Measurements from ENCODE around the gene IQSEC1.

Gene IQSEC1

DNA sequence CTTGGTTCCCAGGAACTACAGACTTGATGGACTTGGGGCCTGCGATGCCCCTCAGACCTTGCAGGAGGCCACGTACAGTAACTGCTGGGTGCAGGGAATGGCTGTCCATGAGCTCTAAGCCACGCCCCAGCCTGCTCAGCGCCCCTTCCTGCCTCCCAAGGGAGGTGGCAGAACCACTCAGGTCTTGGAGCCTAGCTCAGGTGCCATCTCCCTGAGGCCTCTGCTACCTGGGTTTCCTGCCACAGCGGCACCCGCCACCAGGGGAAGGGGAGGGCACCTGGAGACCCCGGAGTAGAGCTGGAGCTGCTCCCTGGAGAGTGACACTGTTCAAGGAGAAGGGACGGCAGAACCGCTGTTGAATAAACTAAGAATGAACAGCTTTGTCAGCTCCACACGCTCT is 154.0 kb downstream of the IQSEC1 start:
- TF ChIP-seq, protein P1, sequence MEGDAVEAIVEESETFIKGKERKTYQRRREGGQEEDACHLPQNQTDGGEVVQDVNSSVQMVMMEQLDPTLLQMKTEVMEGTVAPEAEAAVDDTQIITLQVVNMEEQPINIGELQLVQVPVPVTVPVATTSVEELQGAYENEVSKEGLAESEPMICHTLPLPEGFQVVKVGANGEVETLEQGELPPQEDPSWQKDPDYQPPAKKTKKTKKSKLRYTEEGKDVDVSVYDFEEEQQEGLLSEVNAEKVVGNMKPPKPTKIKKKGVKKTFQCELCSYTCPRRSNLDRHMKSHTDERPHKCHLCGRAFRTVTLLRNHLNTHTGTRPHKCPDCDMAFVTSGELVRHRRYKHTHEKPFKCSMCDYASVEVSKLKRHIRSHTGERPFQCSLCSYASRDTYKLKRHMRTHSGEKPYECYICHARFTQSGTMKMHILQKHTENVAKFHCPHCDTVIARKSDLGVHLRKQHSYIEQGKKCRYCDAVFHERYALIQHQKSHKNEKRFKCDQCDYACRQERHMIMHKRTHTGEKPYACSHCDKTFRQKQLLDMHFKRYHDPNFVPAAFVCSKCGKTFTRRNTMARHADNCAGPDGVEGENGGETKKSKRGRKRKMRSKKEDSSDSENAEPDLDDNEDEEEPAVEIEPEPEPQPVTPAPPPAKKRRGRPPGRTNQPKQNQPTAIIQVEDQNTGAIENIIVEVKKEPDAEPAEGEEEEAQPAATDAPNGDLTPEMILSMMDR (conservative IDR thresholded peaks at IDR 0.05; ENCODE audit: low read length) = no peak
- no peak overlapping the region for H3K4me3 ChIP-seq (ENCODE audit: low read length)
- DNase-seq (ENCODE audit: low read depth) = no peak

DNA sequence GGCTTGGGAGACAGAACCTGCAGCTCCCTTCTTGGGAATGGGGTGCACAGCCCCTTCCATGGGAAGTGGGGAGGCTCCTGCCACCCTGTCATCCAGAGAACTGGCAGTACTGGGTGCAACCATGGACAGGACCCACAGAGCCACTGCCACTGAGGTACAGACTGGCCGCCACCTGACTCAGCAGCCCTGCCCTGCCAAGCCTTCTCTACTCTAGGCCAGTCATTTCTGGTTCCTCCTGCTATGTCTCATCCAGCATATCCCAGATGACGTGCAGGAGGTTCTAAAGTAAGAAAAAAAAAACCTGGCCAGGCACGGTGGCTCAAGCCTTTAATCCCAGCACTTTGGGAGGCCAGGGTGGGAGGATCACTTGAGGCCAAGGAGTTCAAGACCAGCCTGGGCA is 155.0 kb downstream of the IQSEC1 start:
- TF ChIP-seq, protein P1 (conservative IDR thresholded peaks at IDR 0.05; ENCODE audit: low read length) = no peak
- no peak for DNase-seq (ENCODE audit: low read depth)
- H3K4me3 ChIP-seq (ENCODE audit: low read length) = no peak overlapping the region

DNA sequence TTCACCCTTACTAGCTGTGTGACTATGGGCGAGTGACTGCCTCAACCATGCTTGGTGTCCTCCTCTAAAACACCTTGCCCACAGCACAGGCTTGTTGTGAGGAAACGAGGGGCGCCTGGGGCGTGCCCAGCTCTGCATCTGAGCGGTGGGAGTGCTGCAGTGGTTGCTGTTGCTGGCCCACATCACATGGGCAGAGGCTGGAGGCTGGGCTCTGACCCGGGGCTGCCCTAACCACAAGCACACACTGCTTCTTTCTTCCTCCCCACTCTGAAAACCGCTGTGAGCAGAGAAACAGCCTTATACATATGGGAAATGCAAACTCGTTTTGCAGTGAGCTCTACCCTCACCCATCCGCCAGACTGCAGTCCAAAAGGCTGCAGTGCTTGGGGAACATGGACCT is 157.1 kb downstream of the IQSEC1 start:
- DNase-seq (ENCODE audit: low read depth) = no peak
- H3K4me3 ChIP-seq (ENCODE audit: low read length) = no peak overlapping the region
- TF ChIP-seq, protein P1 (conservative IDR thresholded peaks at IDR 0.05; ENCODE audit: low read length) = no peak

DNA sequence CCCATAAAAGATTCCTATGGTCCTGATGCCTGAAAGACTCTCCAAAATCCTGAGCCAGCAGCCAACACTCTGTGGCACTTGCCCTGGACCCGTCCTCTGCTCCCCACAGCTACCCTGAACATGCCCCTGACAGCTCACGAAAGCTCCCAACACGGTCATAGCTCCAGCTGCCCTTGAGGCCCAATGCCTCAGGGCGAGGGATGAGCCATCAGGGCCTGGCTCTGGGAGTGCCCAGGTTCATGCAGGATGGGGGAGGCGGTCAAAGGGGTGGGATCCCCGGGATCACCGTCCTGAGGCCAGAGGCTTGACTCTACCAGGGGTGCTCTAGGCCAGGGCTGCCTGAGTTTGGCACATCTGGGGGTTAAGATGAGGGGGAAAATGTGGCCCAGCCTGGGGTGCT is 159.1 kb downstream of the IQSEC1 start:
- DNase-seq (ENCODE audit: low read depth) = no peak
- H3K4me3 ChIP-seq (ENCODE audit: low read length) = no peak overlapping the region
- TF ChIP-seq, protein P1 (conservative IDR thresholded peaks at IDR 0.05; ENCODE audit: low read length) = no peak

DNA sequence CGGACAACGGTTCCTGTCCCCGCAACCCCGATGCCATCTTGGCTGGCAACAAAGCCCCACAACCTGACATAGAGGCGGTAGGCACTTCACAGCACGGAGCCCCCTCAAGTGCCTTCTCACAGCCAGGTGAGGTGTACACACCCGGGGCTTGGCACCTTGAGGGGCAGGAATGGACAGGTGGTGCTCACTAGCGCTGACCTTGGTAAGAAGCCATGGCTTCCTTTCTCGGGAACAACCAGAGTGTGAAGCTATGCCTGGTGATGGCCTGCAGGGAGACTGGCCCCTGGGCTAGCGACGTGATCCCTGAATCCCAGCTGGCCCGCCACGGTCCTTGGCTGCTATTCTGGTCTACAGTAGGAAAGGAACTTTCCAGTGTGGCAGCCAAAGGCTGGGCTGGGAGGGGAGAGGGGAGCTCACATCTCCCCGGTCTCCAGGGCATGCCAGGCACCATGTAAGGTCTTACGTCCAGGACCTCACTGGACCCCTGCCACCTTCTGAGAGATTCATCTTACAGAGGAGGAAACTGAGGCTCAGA is 161.3 kb downstream of the IQSEC1 start:
- H3K4me3 ChIP-seq (ENCODE audit: low read length) = no peak overlapping the region
- TF ChIP-seq, protein P1 (conservative IDR thresholded peaks at IDR 0.05; ENCODE audit: low read length) = no peak
- no peak for DNase-seq (ENCODE audit: low read depth)

DNA sequence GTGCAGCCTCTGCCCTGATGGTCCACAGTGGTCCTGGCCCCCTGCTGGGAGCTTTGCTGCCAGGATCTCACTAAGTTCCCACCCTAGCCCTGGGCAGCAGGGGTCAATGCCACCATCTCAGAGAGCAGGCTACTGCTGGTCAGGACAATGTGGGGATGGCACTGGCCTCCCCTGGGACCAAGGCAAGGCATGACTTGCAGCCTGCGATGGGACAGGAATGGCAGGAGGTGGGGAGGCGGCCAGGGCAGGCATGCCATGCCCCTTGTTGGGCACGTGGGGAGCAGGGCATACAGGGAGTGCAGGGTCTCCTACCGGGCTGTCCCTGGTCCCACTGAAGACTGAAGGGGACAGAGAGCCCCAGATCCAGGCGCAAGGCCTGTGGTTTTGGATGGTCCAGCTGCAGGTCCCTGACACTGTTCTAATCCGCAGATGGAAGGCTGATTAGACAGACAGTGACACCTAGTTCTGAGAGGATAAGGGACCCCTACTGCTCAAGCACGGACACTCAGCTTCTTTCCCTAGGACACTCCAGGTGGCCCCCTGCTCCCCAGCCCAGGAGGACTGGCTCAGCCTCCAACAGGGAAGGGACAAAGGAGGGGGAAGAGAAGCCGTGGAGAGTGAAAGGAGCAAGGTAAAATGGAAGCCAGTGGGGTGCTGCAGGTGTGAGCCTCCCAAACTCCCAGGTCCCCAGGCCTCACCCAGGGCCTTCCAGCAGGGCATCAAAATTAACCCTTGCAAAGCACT is 162.7 kb downstream of the IQSEC1 start:
- no peak overlapping the region for H3K4me3 ChIP-seq (ENCODE audit: low read length)
- TF ChIP-seq, protein P1 (conservative IDR thresholded peaks at IDR 0.05; ENCODE audit: low read length) = no peak
- no peak for DNase-seq (ENCODE audit: low read depth)

DNA sequence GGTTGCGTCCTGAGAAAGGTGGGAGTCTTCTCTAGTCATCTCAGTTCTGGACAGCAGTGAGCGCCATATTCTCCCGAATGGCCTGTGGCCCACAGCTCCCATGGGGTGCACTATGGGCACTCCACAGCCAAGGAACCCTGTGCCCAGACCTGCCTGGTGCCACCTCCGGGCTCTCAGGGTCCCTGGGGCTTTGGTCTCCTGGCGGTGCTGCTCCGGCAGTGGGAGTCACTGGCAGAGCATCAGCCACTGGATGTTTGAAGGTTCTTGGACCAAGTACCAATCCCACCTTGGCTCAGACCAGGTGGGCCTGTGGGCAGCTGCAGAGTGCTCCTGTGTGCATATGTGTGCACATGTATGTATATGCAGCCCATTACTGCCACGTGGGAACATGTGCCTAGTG is 163.5 kb downstream of the IQSEC1 start:
- TF ChIP-seq, protein P1 (conservative IDR thresholded peaks at IDR 0.05; ENCODE audit: low read length) = no peak
- no peak for DNase-seq (ENCODE audit: low read depth)
- no peak overlapping the region for H3K4me3 ChIP-seq (ENCODE audit: low read length)

Data from AG10803 (cell line).